Heart right ventricle (tissue), 16 donors: ENCODE results near the gene IER3. TPM values are rescaled to one million over a fixed set of nuclear protein-coding genes. Genes with fewer than 3 reads are reported as not detected.

ENCODE experiments used
- ATAC-seq, 8 donors: fragments of 200-7000 bp; cut with Tn5 transposase; one replicate each; pipeline ENCODE4 v1.9.1; 2020; ENCODE audit warnings: mild to moderate bottlenecking in 8 of 8, moderate library complexity in 8 of 8, moderate number of reproducible peaks in 1 of 8
- DNase-seq, 2 donors: peaks; one replicate each; pipeline ENCODE4 v3.0.0-alpha.2; 2020
- H3K27ac ChIP-seq, 10 donors: fragments of 200-600 bp; sonication (generic) in 2 of 10; one replicate each; pipeline versions ENCODE4 v1.5.0 to v1.8.0; 2020 to 2022; ENCODE audit warnings: mild to moderate bottlenecking in 3 of 10
- H3K27me3 ChIP-seq, 7 donors: fragments of 200-600 bp; one replicate each; pipeline ENCODE4 v1.8.0; 2021 to 2022; ENCODE audit warnings: mild to moderate bottlenecking in 2 of 7
- H3K36me3 ChIP-seq, 9 donors: fragments of 200-600 bp; sonication (generic) in 1 of 9; one replicate each; pipeline versions ENCODE4 v1.5.0 to v1.8.0; 2020 to 2022; ENCODE audit warnings: mild to moderate bottlenecking in 2 of 9
- H3K4me1 ChIP-seq, 9 donors: fragments of 200-600 bp; sonication (generic) in 1 of 9; one replicate each; pipeline versions ENCODE4 v1.5.0 to v1.8.0; 2020 to 2022; ENCODE audit warnings: mild to moderate bottlenecking in 4 of 9
- H3K4me3 ChIP-seq, 10 donors: fragments of 200-600 bp; sonication (generic) in 2 of 10; one replicate each; pipeline versions ENCODE4 v1.5.0 to v1.8.0; 2020 to 2022; ENCODE audit warnings: mild to moderate bottlenecking in 7 of 10, moderate library complexity in 2 of 10
- H3K9me3 ChIP-seq, 11 donors: fragments of 200-600 bp in 10 of 11; sonication (generic) in 2 of 11; one replicate each; pipeline versions ENCODE4 v1.5.0 to v1.8.0; 2013 to 2022; ENCODE audit warnings: mild to moderate bottlenecking in 2 of 11, control low read depth in 1 of 11, moderate library complexity in 1 of 11
- CTCF ChIP-seq, 9 donors: fragments of 200-600 bp; sonication (generic) in 2 of 9; IDR thresholded peaks; one replicate each; pipeline versions ENCODE4 v1.5.0 to v1.8.0; 2021 to 2022; ENCODE audit warnings: antibody characterized with exemption in 9 of 9, mild to moderate bottlenecking in 5 of 9, moderate library complexity in 1 of 9
- WGBS, 2 donors: extraction: QIAGEN DNeasy Blood & Tissue Kit; methylation state at CpG; one replicate each; pipeline ENCODE4 v1.1.7; 2013; ENCODE audit warnings: inconsistent platforms in 1 of 2; 5-methylcytosine and 5-hydroxymethylcytosine counted together
- intact Hi-C, 10 donors: fragments of 100-400 bp; cut with DNase I; formaldehyde crosslinking; loops; one replicate each; pipeline versions ENCODE4 v1.11.1 to v1.14.2; 2022
- polyA plus RNA-seq, 2 donors: library from polyadenylated mRNA; stranded (reverse); fragments of 200-250 nt; gene quantifications; one replicate each; pipeline ENCODE4 v1.2.3, GENCODE V29; 2013
- total RNA-seq, 10 donors: library from RNA; stranded (reverse); fragmentation: NEBNext Ultra II Directional in 3 of 10; extraction: Animal tissue kit (Norgen Biotek cat#: 25700) in 3 of 10; gene quantifications; one replicate each; pipeline versions ENCODE4 v1.2.1 to v1.2.4, GENCODE V29; 2021 to 2023
- donor health status: Arrhythmogenic right ventricular cardiomyopathy.
- donor health status: ischemic (EF 13 %, LVEDD 7.1; RV severe dilation, severe dysfunction).
- donor health status: healthy with polysubstance abuse.
- donor health status: DM: no; HTN: yes; CAD: no.
- donor health status: DM: no; HTN: no; CAD: no.
- donor health status: ischemic (EF 25% LVEDD 6.9; RV normal size, moderate dysfunction).
- donor health status: ischemic (EF 25% LVEDD 5.7; RV mildly dilated, moderate dysfunction).
- donor health status: healthy.
- donor health status: DM: yes; HTN: yes; CAD: no.
- donor health status: Ischemic cardiomyopathy.
- donor health status: ischemic (EF 35%, LVEDD 5.7; RV mildly dilated, moderate dysfunction).
- donor health status: nonischemic (EF 11% LVEDD 7.7; RV severe dilation, severe dysfunction).
- donor health status: DM: yes; HTN: yes; CAD: no.
- donor health status: PGD.
- donor health status: ischemic (EF 29% LVEDD 5.4; RV normal size, mild dysfunction).
- donor health status: nonischemic (EF 23%, LVEDD 6.1; RV moderate dilation, normal function).

IER3 gene
- total and polyA plus RNA-seq, 12 donors, result 15.6 to 309 (median 103) TPM

GRCh38 chr6:30703011-30703410, 41.3 kb downstream of the IER3 start:
- Histone ChIP-seq H3K36me3 (peaks cover 0 to 96% (median 32%) of the 10 kb centered on the region in 9 donors), H3K9me3 (no peaks in the 10 kb centered on the region), H3K4me3 (no peak overlapping the region), H3K27ac (no peak overlapping the region), H3K4me1 (peaks cover 0 to 14% (median 0%) of the 10 kb centered on the region in 9 donors), H3K27me3 (no peaks in the 10 kb centered on the region)
- ATAC-seq (no peak), DNase-seq (no peak)
- 97 to 98% methylated on average over 10 of the region's 10 CpGs for WGBS, 2 donors
- intact Hi-C loops, result no loop called here
- no peak for TF ChIP-seq CTCF (IDR thresholded peaks at IDR 0.05)

- no peak for TF ChIP-seq CTCF (IDR thresholded peaks at IDR 0.05)
- Histone ChIP-seq H3K9me3 (no peaks in the 10 kb centered on the region), H3K4me3 (no peak overlapping the region), H3K4me1 (peaks cover 0 to 14% (median 0%) of the 10 kb centered on the region in 9 donors), H3K27me3 (no peaks in the 10 kb centered on the region), H3K36me3 (peaks cover 0 to 69% (median 25%) of the 10 kb centered on the region in 9 donors), H3K27ac (peak overlapping the region in 2 of 10 donors; percentile 3 to 16)
- 49 to 53% methylated on average over 4 of the region's 4 CpGs for WGBS, 2 donors
- DNase-seq (no peak), ATAC-seq (peak; percentile 59 to 92 (median 75))
- intact Hi-C loops, result no loop called here
Observed at GRCh38 chr6:30700340-30700739, 44.0 kb downstream of the IER3 start.

GRCh38 chr6:30696432-30696831, 47.9 kb downstream of the IER3 start:
- Histone ChIP-seq H3K27ac (no peak overlapping the region), H3K4me3 (no peak overlapping the region), H3K27me3 (no peaks in the 10 kb centered on the region), H3K9me3 (no peaks in the 10 kb centered on the region), H3K4me1 (peaks cover 0 to 11% (median 3%) of the 10 kb centered on the region in 9 donors), H3K36me3 (peaks cover 0 to 32% (median 6%) of the 10 kb centered on the region in 9 donors)
- ATAC-seq (no peak), DNase-seq (no peak)
- WGBS, 2 donors, result 96 to 99% methylated on average over 5 of the region's 5 CpGs
- no peak for TF ChIP-seq CTCF (IDR thresholded peaks at IDR 0.05)
- intact Hi-C loops, result no loop called here

Other genes with a start within 250 kb of the IER3 start
- 10 to 100 TPM; 17.3 to 34.1 (median 19.8) TPM for gene GNL1, start 188.1 kb downstream of the IER3 start, total RNA-seq
- 10 to 100 TPM; 20.3 to 29.9 TPM for gene GNL1, start 188.1 kb downstream of the IER3 start, polyA plus RNA-seq
- 1 to 10 TPM; 1.7 to 4.2 (median 2.6) TPM for gene PRR3, start 187.3 kb downstream of the IER3 start, total RNA-seq
- 1 to 10 TPM; 4.1 to 8.2 TPM for gene PRR3, start 187.3 kb downstream of the IER3 start, polyA plus RNA-seq
- 10 to 100 TPM; 37.1 to 49.1 (median 42.1) TPM for gene ABCF1, start 173.1 kb downstream of the IER3 start, total RNA-seq
- gene ABCF1, start 173.1 kb downstream of the IER3 start, polyA plus RNA-seq, result 10 to 100 TPM; 32.6 to 36.6 TPM
- 10 to 100 TPM; 24.9 to 51.1 (median 33.1) TPM for gene PPP1R10, start 127.3 kb downstream of the IER3 start, total RNA-seq
- 10 to 100 TPM in 1 of 2 donors, 1 to 10 TPM in 1; 7.8 to 17.0 TPM for gene PPP1R10, start 127.3 kb downstream of the IER3 start, polyA plus RNA-seq
- gene MRPS18B, start 126.7 kb downstream of the IER3 start, total RNA-seq, result 100 to 1,000 TPM; 106 to 144 (median 127) TPM
- 100 to 1,000 TPM in 1 of 2 donors, 10 to 100 TPM in 1; 48.4 to 169 TPM for gene MRPS18B, start 126.7 kb downstream of the IER3 start, polyA plus RNA-seq
- gene ATAT1, start 117.7 kb downstream of the IER3 start, total RNA-seq, result 1 to 10 TPM; 1.8 to 4.6 (median 2.8) TPM
- 1 to 10 TPM; 3.2 to 4.5 TPM for gene ATAT1, start 117.7 kb downstream of the IER3 start, polyA plus RNA-seq
- gene C6orf136, start 97.4 kb downstream of the IER3 start, total RNA-seq, result 10 to 100 TPM; 39.8 to 77.4 (median 53.3) TPM
- gene C6orf136, start 97.4 kb downstream of the IER3 start, polyA plus RNA-seq, result 100 to 1,000 TPM in 1 of 2 donors, 10 to 100 TPM in 1; 42.4 to 134 TPM
- 10 to 100 TPM; 15.9 to 22.9 (median 20.9) TPM for gene DHX16, start 71.5 kb downstream of the IER3 start, total RNA-seq
- 10 to 100 TPM; 27.1 to 28.6 TPM for gene DHX16, start 71.5 kb downstream of the IER3 start, polyA plus RNA-seq
- gene PPP1R18, start 57.9 kb downstream of the IER3 start, total RNA-seq, result 10 to 100 TPM in 9 of 10 donors, 1 to 10 TPM in 1; 8.2 to 47.7 (median 16.4) TPM
- gene PPP1R18, start 57.9 kb downstream of the IER3 start, polyA plus RNA-seq, result 10 to 100 TPM; 24.5 to 35.4 TPM
- gene NRM, start 53.6 kb downstream of the IER3 start, total RNA-seq, result 1 to 10 TPM; 1.6 to 7.1 (median 3.1) TPM
- gene NRM, start 53.6 kb downstream of the IER3 start, polyA plus RNA-seq, result 10 to 100 TPM; 10.4 to 11.6 TPM
- 10 to 100 TPM; 15.3 to 21.7 (median 19.5) TPM for gene MDC1, start 27.3 kb downstream of the IER3 start, total RNA-seq
- gene MDC1, start 27.3 kb downstream of the IER3 start, polyA plus RNA-seq, result 10 to 100 TPM; 11.2 to 18.1 TPM
- gene TUBB, start 24.2 kb downstream of the IER3 start, total RNA-seq, result 100 to 1,000 TPM; 144 to 437 (median 189) TPM
- gene TUBB, start 24.2 kb downstream of the IER3 start, polyA plus RNA-seq, result 100 to 1,000 TPM; 156 to 440 TPM
- gene FLOT1, start 1.9 kb downstream of the IER3 start, total RNA-seq, result 100 to 1,000 TPM; 158 to 280 (median 184) TPM
- gene FLOT1, start 1.9 kb downstream of the IER3 start, polyA plus RNA-seq, result 100 to 1,000 TPM; 233 to 317 TPM
- gene DDR1, start 140.0 kb upstream of the IER3 start, total RNA-seq, result 10 to 100 TPM; 15.5 to 49.2 (median 26.9) TPM
- 10 to 100 TPM in 1 of 2 donors, 1 to 10 TPM in 1; 7.3 to 12.1 TPM for gene DDR1, start 140.0 kb upstream of the IER3 start, polyA plus RNA-seq
- 10 to 100 TPM in 8 of 10 donors, 1 to 10 TPM in 2; 8.3 to 25.1 (median 12.5) TPM for gene GTF2H4, start 163.7 kb upstream of the IER3 start, total RNA-seq
- 10 to 100 TPM; 15.9 to 27.0 TPM for gene GTF2H4, start 163.7 kb upstream of the IER3 start, polyA plus RNA-seq
- gene VARS2, start 169.7 kb upstream of the IER3 start, total RNA-seq, result 10 to 100 TPM; 13.4 to 28.4 (median 22.5) TPM
- 10 to 100 TPM in 1 of 2 donors, 1 to 10 TPM in 1; 9.3 to 26.0 TPM for gene VARS2, start 169.7 kb upstream of the IER3 start, polyA plus RNA-seq
- gene SFTA2, start 187.6 kb upstream of the IER3 start, total RNA-seq, result not detected
- not detected for gene SFTA2, start 187.6 kb upstream of the IER3 start, polyA plus RNA-seq
- under 1 TPM in 1 of 10 donors, not detected in 9; 0.08 TPM for gene MUCL3, start 196.4 kb upstream of the IER3 start, total RNA-seq
- not detected for gene MUCL3, start 196.4 kb upstream of the IER3 start, polyA plus RNA-seq
- not detected for gene MUC21, start 239.2 kb upstream of the IER3 start, total RNA-seq
- under 1 TPM in 1 of 2 donors, not detected in 1; 0.09 TPM for gene MUC21, start 239.2 kb upstream of the IER3 start, polyA plus RNA-seq